HG02571 (cell line): Measurements from ENCODE around the gene AHRR.
"Not testable (repeated sequence)": the region's sequence is repeated elsewhere in the genome, so short reads cannot be mapped to it uniquely, and the experiment has no call there.

Source experiments
- ATAC-seq: cut with Tn5 transposase; IDR thresholded peaks from one replicate; pipeline ENCODE4 v1.9.1; 2021; ENCODE audit warnings: mild to moderate bottlenecking, moderate library complexity; ENCODE audit not compliant: unreplicated experiment

AHRR gene

GRCh38 chr5:362978-363765, 41.7 kb downstream of the AHRR start:
- ATAC-seq: no peak

- ATAC-seq: no peak
Observed at GRCh38 chr5:364497-364896, 43.0 kb downstream of the AHRR start.

GRCh38 chr5:366541-367357, 45.2 kb downstream of the AHRR start:
- no peak for ATAC-seq

- no peak for ATAC-seq
Observed at GRCh38 chr5:367358-368130, 46.0 kb downstream of the AHRR start.

- ATAC-seq: peak; percentile 64
Observed at GRCh38 chr5:368183-369084, 46.9 kb downstream of the AHRR start.

- ATAC-seq: peak; percentile 18
Observed at GRCh38 chr5:369151-369868, 47.8 kb downstream of the AHRR start.

GRCh38 chr5:369869-370236, 48.3 kb downstream of the AHRR start:
- ATAC-seq: not testable (repeated sequence)

- ATAC-seq: no peak
Observed at GRCh38 chr5:370311-370958, 48.9 kb downstream of the AHRR start.

- no peak for ATAC-seq
Observed at GRCh38 chr5:370959-371810, 49.7 kb downstream of the AHRR start.

- ATAC-seq: no peak
Observed at GRCh38 chr5:371811-372555, 50.5 kb downstream of the AHRR start.

- ATAC-seq: no peak
Observed at GRCh38 chr5:372556-372995, 51.1 kb downstream of the AHRR start.

GRCh38 chr5:372996-373709, 51.6 kb downstream of the AHRR start:
- ATAC-seq: no peak

GRCh38 chr5:373710-374602, 52.4 kb downstream of the AHRR start:
- ATAC-seq: no peak

GRCh38 chr5:374631-375335, 53.3 kb downstream of the AHRR start:
- ATAC-seq: no peak

- ATAC-seq: no peak
Observed at GRCh38 chr5:375336-375920, 53.9 kb downstream of the AHRR start.
